Suppressor macrophage (primary cell): ENCODE results near the gene ACTA2.

Experiments
- DNase-seq, 4 experiments: peaks; one replicate each; pipeline ENCODE4 v3.0.0-alpha.2; 2020 to 2022

Gene ACTA2

GRCh38 chr10:88918191-88918905 lies 34.2 kb downstream of the ACTA2 start:
- DNase-seq: no peak

DNA sequence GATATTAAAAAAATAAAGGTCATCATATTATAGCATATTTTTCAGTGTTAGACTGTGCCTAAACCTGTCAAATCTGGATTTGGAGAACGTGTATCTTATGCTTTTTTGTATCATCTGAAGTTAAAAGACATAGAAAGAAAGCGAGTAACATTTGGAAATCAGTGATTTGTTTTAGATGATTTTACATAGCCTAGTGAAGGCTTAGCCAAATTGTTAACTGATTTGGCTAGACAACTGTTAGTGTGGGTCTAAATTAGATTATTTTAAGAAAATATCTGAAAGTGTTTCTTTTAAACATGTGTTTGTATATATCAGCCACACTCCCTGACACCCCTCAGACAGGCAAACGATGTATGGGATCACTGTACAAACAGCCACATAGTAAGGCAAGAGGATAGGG lies 35.6 kb downstream of the ACTA2 start:
- DNase-seq: no peak

DNA sequence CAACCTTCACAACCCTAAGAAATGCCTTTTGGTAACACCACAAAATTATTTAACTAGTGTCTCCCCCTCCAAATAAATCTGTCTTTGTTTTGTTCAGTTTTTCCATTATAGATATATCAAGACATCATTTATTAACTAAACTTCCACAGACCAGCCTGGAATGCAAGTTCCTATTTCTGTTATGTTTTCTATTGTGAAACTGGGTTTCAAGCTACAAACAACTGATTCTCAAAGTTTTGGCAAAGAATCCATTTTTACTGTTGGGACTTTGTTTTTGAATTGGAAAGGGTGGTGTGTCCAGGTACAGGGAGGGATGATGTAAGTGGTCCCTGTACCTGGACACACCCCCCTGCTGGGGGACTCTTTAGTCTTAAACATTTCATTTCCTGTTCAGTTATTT lies 36.3 kb downstream of the ACTA2 start:
- DNase-seq: peak in 2 of 4 experiments; percentile 7 to 23

DNA sequence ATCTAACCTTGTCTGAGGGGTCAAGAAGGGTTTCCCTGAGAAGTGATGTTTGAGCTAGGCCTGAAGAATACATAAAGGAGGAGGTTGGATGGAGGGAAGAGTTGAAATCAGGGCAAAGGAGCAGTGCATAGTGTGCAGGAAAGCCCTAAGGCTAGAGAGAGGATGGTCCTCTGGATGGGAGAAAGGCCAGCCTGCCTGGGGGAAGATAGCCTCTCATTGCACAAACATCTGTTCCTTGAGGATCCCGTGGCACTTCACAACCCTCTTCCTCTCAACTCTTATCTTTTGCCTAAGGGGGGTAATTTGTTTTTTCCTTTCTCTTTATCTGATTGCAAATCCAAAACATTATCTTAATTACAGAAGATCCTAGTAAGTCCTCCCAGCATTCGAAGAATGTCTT lies 36.8 kb downstream of the ACTA2 start:
- DNase-seq: no peak

- no peak for DNase-seq
Measured at GRCh38 chr10:88913788-88914187, 38.8 kb downstream of the ACTA2 start.

- DNase-seq: no peak
Measured at GRCh38 chr10:88913127-88913526, 39.4 kb downstream of the ACTA2 start.

- DNase-seq: no peak
Measured at GRCh38 chr10:88911851-88912250, 40.7 kb downstream of the ACTA2 start.

GRCh38 chr10:88911116-88911515 lies 41.5 kb downstream of the ACTA2 start:
- DNase-seq: no peak

- DNase-seq: no peak
Measured at GRCh38 chr10:88908194-88908593, 44.4 kb downstream of the ACTA2 start.

DNA sequence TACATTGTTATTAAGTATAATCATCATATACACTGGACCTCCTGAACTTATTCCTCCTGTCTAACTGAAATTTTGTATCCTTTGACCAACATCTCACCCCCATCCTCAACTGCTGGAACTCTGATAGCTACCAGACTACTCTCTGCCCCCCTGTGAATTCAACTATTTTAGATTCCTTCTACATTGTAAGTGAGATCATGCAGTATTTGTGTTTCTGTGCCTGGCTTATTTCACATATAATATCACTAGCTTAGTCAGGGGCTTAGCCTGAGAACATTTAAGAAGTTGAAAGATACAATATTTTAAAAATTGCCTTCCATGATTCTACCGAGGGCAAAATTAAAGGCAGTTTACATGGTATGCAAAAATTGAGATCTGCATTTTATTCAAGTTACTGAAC lies 45.7 kb downstream of the ACTA2 start:
- no peak for DNase-seq

DNA sequence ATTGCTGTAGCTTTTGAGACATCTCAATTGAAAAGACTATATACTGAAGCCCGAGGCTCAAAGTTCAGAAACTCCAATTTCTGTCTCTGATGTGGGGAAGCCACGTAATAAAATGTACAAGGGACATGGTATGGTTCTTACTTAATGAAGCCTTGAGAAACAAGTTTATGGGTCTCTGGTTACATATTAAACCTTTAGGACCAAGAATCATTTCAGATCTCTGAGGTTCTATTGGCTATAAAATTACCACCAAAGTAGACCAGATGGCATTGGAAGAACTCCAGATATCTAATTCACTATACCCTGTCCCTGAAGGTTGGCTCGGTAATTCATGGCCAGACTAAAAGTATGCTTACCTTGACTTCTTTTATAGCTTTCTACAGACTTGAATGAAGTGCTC lies 48.9 kb downstream of the ACTA2 start:
- no peak for DNase-seq

GRCh38 chr10:88901984-88902789 lies 50.4 kb downstream of the ACTA2 start:
- peak in 1 of 4 experiments; percentile 7 for DNase-seq

DNA sequence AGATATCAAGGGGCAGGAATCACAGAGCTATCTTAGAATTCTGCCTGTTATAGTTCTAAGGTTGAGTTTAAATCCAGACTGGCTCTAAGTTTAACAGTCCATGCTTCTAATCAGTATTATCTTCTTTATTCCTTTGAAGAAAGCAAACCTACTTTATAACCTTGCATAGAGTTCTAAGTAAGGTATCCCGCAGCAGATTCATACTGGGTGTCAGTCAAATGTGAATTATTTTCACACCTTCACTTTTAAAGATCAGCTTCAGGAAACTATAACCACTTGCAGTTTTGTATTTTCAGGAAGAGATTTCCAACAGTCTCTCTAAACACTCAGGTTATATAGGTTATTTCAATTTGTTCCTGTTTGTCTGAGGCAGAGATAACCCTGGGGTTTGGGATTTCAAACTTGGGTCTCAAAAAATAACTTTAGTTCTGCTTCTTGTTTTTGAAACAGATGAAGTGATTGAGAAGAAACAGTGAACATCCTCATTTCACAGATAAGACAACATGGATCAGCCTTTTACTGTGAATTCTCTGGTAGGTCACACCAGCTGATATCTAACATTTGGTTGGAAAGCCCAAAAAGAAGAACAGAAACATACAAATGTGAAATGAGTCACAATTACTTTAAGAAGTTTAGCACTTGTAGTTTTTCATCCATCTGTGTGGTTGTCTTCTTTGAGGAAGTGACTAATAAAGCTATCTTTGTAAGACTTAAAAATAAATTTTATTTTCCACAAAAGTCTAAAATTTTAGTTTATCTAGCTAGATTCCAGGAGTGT lies 51.2 kb downstream of the ACTA2 start:
- peak; percentile 40 to 94 (median 76) for DNase-seq

DNA sequence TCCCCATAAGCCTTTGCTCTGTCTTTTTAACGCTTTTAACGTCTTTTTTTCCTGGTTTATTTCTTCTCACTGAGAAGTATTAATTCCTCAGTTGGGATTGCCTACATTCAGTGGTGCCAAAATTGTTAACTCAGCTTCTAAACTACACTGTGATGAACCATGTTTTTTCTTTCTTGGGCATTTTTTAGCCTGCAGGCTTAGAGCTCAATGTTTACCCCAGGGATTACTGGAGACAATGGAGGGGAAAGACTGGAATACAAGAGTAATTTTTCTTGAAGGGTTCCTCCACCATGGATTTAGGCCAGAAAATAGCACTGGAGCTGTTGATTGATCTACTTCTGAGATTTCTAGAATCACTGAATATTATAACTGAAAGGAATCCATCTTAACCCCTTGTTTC lies 52.7 kb downstream of the ACTA2 start:
- DNase-seq: no peak

- no peak for DNase-seq
Measured at GRCh38 chr10:88898727-88899126, 53.8 kb downstream of the ACTA2 start.

DNA sequence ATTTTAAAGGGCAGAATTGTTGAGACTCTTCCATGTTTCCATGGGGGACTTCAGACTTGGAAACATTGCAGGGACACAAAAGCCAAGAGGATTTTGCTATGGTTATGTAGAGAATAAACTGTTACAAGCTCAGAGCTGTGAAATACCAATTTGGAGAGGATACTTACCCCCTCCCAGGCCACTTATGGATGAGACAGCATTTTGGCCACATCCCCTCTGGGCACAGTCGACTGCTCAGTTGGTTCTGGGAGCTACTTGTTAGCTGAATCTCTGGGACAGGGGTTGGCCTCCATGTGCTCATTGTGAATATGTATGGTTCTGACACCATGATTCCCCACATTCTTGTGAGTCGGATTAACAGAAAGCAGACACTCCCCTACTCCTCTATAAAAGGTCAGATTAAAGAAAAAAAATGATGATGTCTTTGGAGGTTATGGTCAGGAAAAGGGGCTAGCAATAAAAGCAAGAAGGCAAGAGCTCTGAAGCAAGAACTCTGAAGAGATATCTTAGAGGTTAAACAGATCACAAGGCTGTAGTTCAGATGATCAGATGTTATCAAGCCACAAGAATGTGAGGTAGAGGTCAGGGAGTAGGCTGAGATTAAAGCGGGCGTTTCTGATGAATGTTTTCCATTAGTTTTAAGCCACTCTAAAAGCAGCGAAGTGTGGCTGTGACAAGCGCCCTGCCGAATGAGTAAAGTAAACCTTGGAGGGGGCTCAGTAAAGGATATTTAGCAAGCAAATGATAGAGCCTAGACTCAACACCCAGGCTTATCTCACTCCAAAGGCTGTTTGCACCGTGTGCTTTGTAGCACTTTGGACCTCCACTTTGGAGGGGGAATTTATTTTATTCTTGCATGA lies 55.3 kb downstream of the ACTA2 start:
- DNase-seq: no peak

DNA sequence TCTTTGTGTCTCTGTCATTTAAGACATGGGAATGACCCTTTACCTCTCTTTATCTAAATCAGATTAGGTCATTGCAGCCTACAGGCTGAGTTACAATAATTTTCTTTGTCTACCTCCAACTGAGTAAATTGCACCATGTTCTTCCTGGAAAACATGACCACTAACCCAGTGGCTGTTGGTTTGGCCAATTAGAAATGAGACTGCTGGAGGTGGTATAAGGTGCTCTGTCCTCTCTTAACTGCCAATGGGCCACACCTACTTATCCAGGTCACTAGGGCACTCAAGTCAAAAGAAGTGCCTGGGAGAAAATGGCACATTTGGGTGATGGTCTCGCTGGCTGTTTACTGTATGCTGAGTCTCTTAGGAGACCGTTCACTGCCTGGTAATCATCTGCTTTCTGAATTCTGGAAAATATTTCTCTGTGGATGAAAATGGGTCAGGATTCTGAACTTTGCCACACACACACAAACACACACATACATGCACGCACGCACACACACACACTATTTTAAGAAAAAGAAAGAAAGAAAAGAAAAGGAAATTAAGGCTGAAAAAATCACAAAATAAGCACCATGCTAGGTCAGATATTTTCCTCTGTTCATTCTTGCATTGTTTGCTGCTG lies 56.1 kb downstream of the ACTA2 start:
- no peak for DNase-seq

GRCh38 chr10:88895250-88895649 lies 57.3 kb downstream of the ACTA2 start:
- DNase-seq: no peak

- DNase-seq: no peak
Measured at GRCh38 chr10:88893611-88894010, 59.0 kb downstream of the ACTA2 start.

DNA sequence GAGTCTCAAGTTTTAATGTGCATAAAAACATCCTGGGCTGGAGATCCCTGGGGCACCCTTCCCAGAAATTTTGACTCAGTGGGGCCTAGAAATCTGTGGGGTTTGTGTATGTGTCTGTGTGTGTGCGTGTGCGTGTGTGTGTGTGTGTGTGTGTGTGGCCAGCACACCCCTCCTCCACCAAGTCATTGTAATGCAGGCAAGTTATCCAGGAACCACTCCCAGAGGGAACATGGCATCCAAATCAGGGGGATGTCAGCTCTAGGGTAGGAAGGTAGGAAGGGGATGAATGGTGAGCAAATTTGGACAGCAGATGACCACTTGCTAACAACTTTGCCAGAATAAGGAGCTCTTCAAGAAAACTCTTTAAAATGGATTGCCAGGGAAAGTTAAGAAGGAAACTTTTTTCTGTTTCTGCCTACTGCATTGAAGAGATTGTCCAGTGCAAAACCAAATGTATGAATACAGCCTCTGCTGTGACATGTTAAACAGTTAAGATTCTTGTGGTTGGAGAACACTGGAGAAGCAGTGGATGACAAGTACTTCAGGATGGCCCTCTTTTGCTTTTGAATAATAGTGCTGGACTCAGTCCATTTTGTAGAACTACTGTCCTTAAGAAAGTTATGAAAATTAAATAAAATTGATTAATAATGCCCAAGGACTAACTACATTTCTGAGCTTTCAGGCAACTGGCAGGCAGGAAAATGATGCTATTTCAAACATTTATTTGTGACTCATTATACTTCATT lies 60.2 kb downstream of the ACTA2 start:
- no peak for DNase-seq
